WTC11 (cell line): Measurements from ENCODE around the gene YARS2. TPM values are rescaled to one million over a fixed set of nuclear protein-coding genes. Genes with fewer than 3 reads are reported as not detected.
"Not testable (repeated sequence)": the region's sequence is repeated elsewhere in the genome, so short reads cannot be mapped to it uniquely, and the experiment has no call there.

ENCODE experiments used
- ATAC-seq: fragments of 200-7000 bp; cut with Tn5 transposase; 2 replicates; pipeline ENCODE4 v1.10.0; 2021; ENCODE audit warnings: mild to moderate bottlenecking, moderate library complexity
- CTCF ChIA-PET: fragments of 300-600 bp; sonication (Branson Sonifier 250); formaldehyde crosslinking; loops from one replicate; lab custom pipeline; 2021; ENCODE audit warnings: antibody characterized with exemption; lab: Charles Lee
- POLR2A ChIA-PET: fragments of 350-600 bp; sonication (Branson Sonifier 250); formaldehyde crosslinking; loops from one replicate; lab custom pipeline; 2021; ENCODE audit warnings: antibody characterized with exemption; lab: Charles Lee
- DNase-seq: peaks from one replicate; pipeline ENCODE4 v3.0.0; 2021; ENCODE audit warnings: low spot score
- H3K27ac Mint-ChIP-seq: 2 replicates; pipeline ENCODE4 v1.8.0; 2021; ENCODE audit warnings: mixed read lengths
- H3K27me3 Mint-ChIP-seq: 2 replicates; pipeline ENCODE4 v1.8.0; 2021; ENCODE audit warnings: low read depth, mild to moderate bottlenecking, moderate library complexity, mixed read lengths
- H3K36me3 Mint-ChIP-seq: 2 replicates; pipeline ENCODE4 v1.8.0; 2021; ENCODE audit warnings: mixed read lengths
- H3K4me1 Mint-ChIP-seq: 2 replicates; pipeline ENCODE4 v1.8.0; 2022; ENCODE audit warnings: mixed read lengths
- H3K4me3 Mint-ChIP-seq: 2 replicates; pipeline ENCODE4 v1.8.0; 2021; ENCODE audit warnings: mild to moderate bottlenecking, moderate library complexity, mixed read lengths
- H3K9me3 Mint-ChIP-seq: 2 replicates; pipeline ENCODE4 v1.8.0; 2021; ENCODE audit warnings: mixed read lengths
- ATF2 ChIP-seq: sonication (generic); formaldehyde crosslinking; IDR thresholded peaks from 2 replicates; pipeline ENCODE4 v1.8.1; 2022; ENCODE audit warnings: low read depth, missing genetic modification reagents, borderline replicate concordance
- ATF3 ChIP-seq: sonication (generic); formaldehyde crosslinking; conservative IDR thresholded peaks from 2 replicates; pipeline ENCODE4 v1.8.1; 2022; ENCODE audit warnings: mild to moderate bottlenecking, missing genetic modification reagents
- CDX4 ChIP-seq: fragments of 250-450 bp; sonication (Bioruptor Pico); IDR thresholded peaks from 2 replicates; pipeline ENCODE4 v1.9.0; 2021; ENCODE audit warnings: moderate library complexity, mild to moderate bottlenecking, inconsistent platforms, borderline replicate concordance
- E2F4 ChIP-seq: sonication (generic); formaldehyde crosslinking; IDR thresholded peaks from 2 replicates; pipeline ENCODE4 v1.8.1; 2022; ENCODE audit warnings: low read depth, mild to moderate bottlenecking, moderate library complexity, missing genetic modification reagents, borderline replicate concordance
- E2F5 ChIP-seq: sonication (generic); formaldehyde crosslinking; IDR thresholded peaks from 2 replicates; pipeline ENCODE4 v1.8.1; 2022; ENCODE audit warnings: mild to moderate bottlenecking, moderate library complexity, missing genetic modification reagents
- FOXJ3 ChIP-seq: sonication (generic); formaldehyde crosslinking; IDR thresholded peaks from 2 replicates; pipeline ENCODE4 v1.9.0; 2021; ENCODE audit warnings: missing genetic modification reagents, mild to moderate bottlenecking, borderline replicate concordance
- FOXP4 ChIP-seq: sonication (generic); formaldehyde crosslinking; IDR thresholded peaks from 2 replicates; pipeline ENCODE4 v1.8.0; 2022; ENCODE audit warnings: mild to moderate bottlenecking, missing genetic modification reagents
- GRHL2 ChIP-seq: fragments of 250-450 bp; sonication (Bioruptor Pico); IDR thresholded peaks from 2 replicates; pipeline ENCODE4 v1.8.0; 2022; ENCODE audit warnings: mild to moderate bottlenecking, moderate library complexity; ENCODE audit not compliant: insufficient replicate concordance, severe bottlenecking
- GTF2I ChIP-seq: fragments of 250-450 bp; sonication (Bioruptor Pico); conservative IDR thresholded peaks from 2 replicates; pipeline ENCODE4 v1.4.0; 2021; ENCODE audit warnings: mild to moderate bottlenecking
- MAX ChIP-seq: sonication (generic); formaldehyde crosslinking; IDR thresholded peaks from 2 replicates; pipeline ENCODE4 v1.8.0; 2022; ENCODE audit warnings: mild to moderate bottlenecking, missing genetic modification reagents
- NFE2L1 ChIP-seq: sonication (generic); formaldehyde crosslinking; IDR thresholded peaks from 2 replicates; pipeline ENCODE4 v1.8.1; 2023; ENCODE audit warnings: missing genetic modification reagents
- NR3C1 ChIP-seq: sonication (generic); formaldehyde crosslinking; conservative IDR thresholded peaks from 2 replicates; pipeline ENCODE4 v1.8.1; 2023; ENCODE audit warnings: low read depth, mild to moderate bottlenecking, missing genetic modification reagents
- RORB ChIP-seq: fragments of 250-450 bp; sonication (Bioruptor Pico); IDR thresholded peaks from 2 replicates; pipeline ENCODE4 v1.9.0; 2021; ENCODE audit warnings: mild to moderate bottlenecking
- SMAD3 ChIP-seq: sonication (generic); formaldehyde crosslinking; IDR thresholded peaks from 2 replicates; pipeline ENCODE4 v1.8.0; 2022; ENCODE audit warnings: missing genetic modification reagents, mild to moderate bottlenecking, borderline replicate concordance
- SMAD4 ChIP-seq: sonication (generic); formaldehyde crosslinking; IDR thresholded peaks from 2 replicates; pipeline ENCODE4 v1.8.0; 2022; ENCODE audit warnings: mild to moderate bottlenecking, missing genetic modification reagents
- SP1 ChIP-seq: sonication (generic); formaldehyde crosslinking; conservative IDR thresholded peaks from 2 replicates; pipeline ENCODE4 v1.8.1; 2022; ENCODE audit warnings: missing genetic modification reagents
- TCF7 ChIP-seq: sonication (generic); formaldehyde crosslinking; IDR thresholded peaks from 2 replicates; pipeline ENCODE4 v1.8.0; 2022; ENCODE audit warnings: mild to moderate bottlenecking, low read depth, missing genetic modification reagents, moderate library complexity
- TEAD4 ChIP-seq: sonication (generic); formaldehyde crosslinking; IDR thresholded peaks from 2 replicates; pipeline ENCODE4 v1.8.0; 2022; ENCODE audit warnings: mild to moderate bottlenecking, missing genetic modification reagents
- TP53 ChIP-seq: sonication (generic); formaldehyde crosslinking; IDR thresholded peaks from 2 replicates; pipeline ENCODE4 v1.8.1; 2023; ENCODE audit warnings: mild to moderate bottlenecking, missing genetic modification reagents
- USF2 ChIP-seq: sonication (generic); formaldehyde crosslinking; IDR thresholded peaks from 2 replicates; pipeline ENCODE4 v1.8.1; 2023; ENCODE audit warnings: mild to moderate bottlenecking, missing genetic modification reagents, moderate library complexity
- ZBTB43 ChIP-seq: sonication (generic); formaldehyde crosslinking; IDR thresholded peaks from 2 replicates; pipeline ENCODE4 v1.8.1; 2023; ENCODE audit warnings: mild to moderate bottlenecking, missing genetic modification reagents
- ZNF317 ChIP-seq: sonication (generic); formaldehyde crosslinking; IDR thresholded peaks from 2 replicates; pipeline ENCODE4 v1.8.1; 2023; ENCODE audit warnings: low read depth, mild to moderate bottlenecking, moderate library complexity, missing genetic modification reagents, borderline replicate concordance
- ZNF416 ChIP-seq: fragments of 250-450 bp; sonication (Bioruptor Pico); IDR thresholded peaks from 2 replicates; pipeline ENCODE4 v1.9.0; 2021; ENCODE audit warnings: mild to moderate bottlenecking, inconsistent platforms
- ZNF671 ChIP-seq: fragments of 250-450 bp; sonication (Bioruptor Pico); IDR thresholded peaks from 2 replicates; pipeline ENCODE4 v1.8.0; 2021; ENCODE audit warnings: mild to moderate bottlenecking
- total RNA-seq: library from RNA; stranded (reverse); gene quantifications from 3 replicates; pipeline ENCODE4 v1.2.3, GENCODE V29; 2021

YARS2 gene
- total RNA-seq, 1 experiment from 2014 or later: 41.4 TPM

GRCh38 chr12:32702473-32702872 is 53.2 kb downstream of the YARS2 start:
- no peaks in the 10 kb centered on the region for H3K27me3 Mint-ChIP-seq
- H3K9me3 Mint-ChIP-seq: no peaks in the 10 kb centered on the region
- ATAC-seq (no peak), DNase-seq (no peak)
- POLR2A ChIA-PET: no interaction called here
- no peak for TF ChIP-seq USF2
- no peak for TF ChIP-seq TCF7
- TF ChIP-seq FOXP4 (CRISPR knock-in tag): no peak
- TF ChIP-seq ZNF416: no peak
- TF ChIP-seq SMAD3 (CRISPR knock-in tag): no peak
- TF ChIP-seq NR3C1 (CRISPR knock-in tag): no peak
- TF ChIP-seq ZNF317: no peak
- TF ChIP-seq ATF3: no peak
- TF ChIP-seq TP53 (CRISPR knock-in tag): no peak
- TF ChIP-seq ATF2 (CRISPR knock-in tag): no peak
- no peak for TF ChIP-seq ZNF671 (CRISPR knock-in tag)
- TF ChIP-seq MAX (CRISPR knock-in tag): no peak
- TF ChIP-seq TEAD4 (CRISPR knock-in tag): no peak
- no peak for TF ChIP-seq E2F5
- no peak for TF ChIP-seq SP1 (CRISPR knock-in tag)
- no peak overlapping the region for H3K4me3 Mint-ChIP-seq
- peaks cover 6% of the 10 kb centered on the region for H3K4me1 Mint-ChIP-seq
- peaks cover 8% of the 10 kb centered on the region for H3K36me3 Mint-ChIP-seq
- no peak overlapping the region for H3K27ac Mint-ChIP-seq
- CTCF ChIA-PET: interaction anchor here (1.5 to 1.8 kb wide), 2 partner anchors 13 to 53 kb away, joined by 5 to 9 read pairs; partner anchors contain the start of gene YARS2

- H3K4me3 Mint-ChIP-seq, DNase-seq, H3K27ac Mint-ChIP-seq, POLR2A ChIA-PET, H3K27me3 Mint-ChIP-seq, ATAC-seq: not testable (repeated sequence)
- H3K9me3 Mint-ChIP-seq: peaks cover 15% of the 10 kb centered on the region
- CTCF ChIA-PET: interaction anchor here (0.6 to 1.0 kb wide), 3 partner anchors 27 to 1040 kb away, joined by 3 to 4 read pairs (median 4); partner anchors contain the start of gene ETFBKMT
- peaks cover 24% of the 10 kb centered on the region for H3K36me3 Mint-ChIP-seq
- peaks cover 15% of the 10 kb centered on the region for H3K4me1 Mint-ChIP-seq
Observed at GRCh38 chr12:32699437-32699836, 56.3 kb downstream of the YARS2 start.

GRCh38 chr12:32698285-32698684 is 57.4 kb downstream of the YARS2 start:
- ChIA-PET CTCF (interaction anchor here (1.5 kb wide), 1 partner anchor 57 kb away, joined by 4 read pairs; the partner anchor contains the start of gene YARS2), POLR2A (interaction anchor here (0.6 kb wide), 1 partner anchor 516 kb away, joined by 4 read pairs; no protein-coding TSS in a partner anchor)
- Mint-ChIP-seq H3K4me3 (no peak overlapping the region), H3K9me3 (peaks cover 15% of the 10 kb centered on the region), H3K27ac (no peak overlapping the region), H3K4me1 (peaks cover 15% of the 10 kb centered on the region), H3K36me3 (peaks cover 36% of the 10 kb centered on the region), H3K27me3 (no peaks in the 10 kb centered on the region)
- DNase-seq (no peak), ATAC-seq (peak; percentile 71)
- TF ChIP-seq RORB (CRISPR knock-in tag): no peak
- no peak for TF ChIP-seq ZBTB43 (CRISPR knock-in tag)
- TF ChIP-seq NFE2L1 (CRISPR knock-in tag): no peak
- TF ChIP-seq ZNF416: no peak
- no peak for TF ChIP-seq SP1 (CRISPR knock-in tag)
- no peak for TF ChIP-seq FOXJ3 (CRISPR knock-in tag)
- TF ChIP-seq E2F4 (CRISPR knock-in tag): no peak
- no peak for TF ChIP-seq SMAD4 (CRISPR knock-in tag)
- no peak for TF ChIP-seq GRHL2 (CRISPR knock-in tag)
- no peak for TF ChIP-seq CDX4 (CRISPR knock-in tag)
- TF ChIP-seq GTF2I (CRISPR knock-in tag): no peak
